Ovary (tissue), 3 donors: ENCODE data around the gene ASPN.

ENCODE experiments used
- POLR2A ChIP-seq: fragments of 450-650 bp; IDR thresholded peaks from one replicate; pipeline ENCODE4 v1.6.1; 2017; ENCODE audit warnings: antibody characterized with exemption, mild to moderate bottlenecking, moderate library complexity
- TF ChIP-seq, protein P1 (sequence below), 3 donors: fragments of 450-650 bp in 2 of 3; fragments of 200-600 bp in 1 of 3; IDR thresholded peaks; one replicate each; pipeline versions ENCODE4 v1.5.1 to v1.8.0; 2016 to 2022; ENCODE audit warnings: antibody characterized with exemption in 3 of 3, mild to moderate bottlenecking in 1 of 3
- donor health status: DM: no; HTN: no; CAD: no.

DNA sequence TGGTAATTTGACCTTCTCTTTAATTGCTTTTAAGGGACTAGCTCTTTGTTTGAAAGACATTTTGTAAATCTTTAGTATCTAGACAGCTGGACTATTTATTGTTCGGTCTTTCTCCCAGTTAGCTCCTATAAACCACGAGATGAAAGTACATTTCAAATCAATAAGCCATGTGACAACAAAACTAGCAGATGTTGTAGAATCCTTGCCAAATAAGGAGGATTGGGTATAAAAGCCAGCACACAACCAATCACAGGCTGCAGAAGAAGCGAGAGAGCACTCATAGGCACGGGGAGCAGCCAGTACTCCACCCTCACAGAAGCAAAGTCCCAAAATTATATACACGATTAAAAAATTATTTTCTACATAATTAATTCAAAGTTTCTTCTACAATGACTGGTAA is 50.0 kb downstream of the ASPN start:
- TF ChIP-seq, protein P1, sequence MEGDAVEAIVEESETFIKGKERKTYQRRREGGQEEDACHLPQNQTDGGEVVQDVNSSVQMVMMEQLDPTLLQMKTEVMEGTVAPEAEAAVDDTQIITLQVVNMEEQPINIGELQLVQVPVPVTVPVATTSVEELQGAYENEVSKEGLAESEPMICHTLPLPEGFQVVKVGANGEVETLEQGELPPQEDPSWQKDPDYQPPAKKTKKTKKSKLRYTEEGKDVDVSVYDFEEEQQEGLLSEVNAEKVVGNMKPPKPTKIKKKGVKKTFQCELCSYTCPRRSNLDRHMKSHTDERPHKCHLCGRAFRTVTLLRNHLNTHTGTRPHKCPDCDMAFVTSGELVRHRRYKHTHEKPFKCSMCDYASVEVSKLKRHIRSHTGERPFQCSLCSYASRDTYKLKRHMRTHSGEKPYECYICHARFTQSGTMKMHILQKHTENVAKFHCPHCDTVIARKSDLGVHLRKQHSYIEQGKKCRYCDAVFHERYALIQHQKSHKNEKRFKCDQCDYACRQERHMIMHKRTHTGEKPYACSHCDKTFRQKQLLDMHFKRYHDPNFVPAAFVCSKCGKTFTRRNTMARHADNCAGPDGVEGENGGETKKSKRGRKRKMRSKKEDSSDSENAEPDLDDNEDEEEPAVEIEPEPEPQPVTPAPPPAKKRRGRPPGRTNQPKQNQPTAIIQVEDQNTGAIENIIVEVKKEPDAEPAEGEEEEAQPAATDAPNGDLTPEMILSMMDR (IDR thresholded peaks at IDR 0.05), result no peak
- no peak for TF ChIP-seq POLR2A
